K562 (cell line): ENCODE results near the gene RGS12. TPM values are rescaled to one million over a fixed set of nuclear protein-coding genes. Genes with fewer than 3 reads are reported as not detected.

ENCODE experiments used
- ATAC-seq: fragments of 200-7000 bp; cut with Tn5 transposase; 3 replicates; pipeline ENCODE4 v1.9.1; 2020; ENCODE audit warnings: moderate library complexity
- BruUV-seq: library from RNA; stranded (reverse); fragments of 400-500 nt; replicated peaks from 2 replicates; lab custom pipeline; 2021; lab: Mats Ljungman, UMichigan
- CTCF ChIA-PET: fragments of 300-600 bp; formaldehyde crosslinking; extraction: SDS; loops from one replicate; lab custom pipeline; 2021; ENCODE audit warnings: low intra/inter-chr PET ratio; lab: Yijun Ruan, JAX
- POLR2A ChIA-PET: fragments of 300-600, 350-650 bp; sonication (Branson Sonifier 250); formaldehyde crosslinking; extraction: SDS; loops from one replicate; lab custom pipeline; 2021; ENCODE audit warnings: antibody characterized with exemption, inconsistent platforms; lab: Yijun Ruan, JAX
- DNase-seq, 4 experiments: peaks; one replicate each; pipeline versions ENCODE4 v3.0.0 to v3.0.0-alpha.2; 2011 to 2018; ENCODE audit warnings: low spot score in 3 of 4, mixed read lengths in 3 of 4; ENCODE audit errors: extremely low read depth in 1 of 4
- FAIRE-seq: peaks from 2 replicates; lab custom pipeline; 2011; peaks lifted over from hg19 to GRCh38; lab: Jason Lieb, UNC
- H2AFZ ChIP-seq: 2 replicates; pipeline ENCODE4 v1.6.0; 2011; ENCODE audit warnings: low read depth, low read length, control low read depth, inconsistent platforms
- H3K27ac ChIP-seq: fragments of 200-600 bp; 3 replicates; pipeline ENCODE4 v1.8.0; 2011; ENCODE audit warnings: low read depth, mild to moderate bottlenecking, control low read depth, inconsistent platforms, low read length, moderate library complexity, mixed read lengths; ENCODE audit errors: extremely low read depth
- H3K27me3 ChIP-seq, 2 experiments: fragments of 300-600 bp in 1 of 2; 2 replicates in 1 of 2; 3 replicates in 1 of 2; pipeline versions ENCODE4 v1.6.0 to v1.8.0; 2011; ENCODE audit warnings: inconsistent platforms in 2 of 2, low read length in 2 of 2, mild to moderate bottlenecking in 1 of 2, mixed read lengths in 1 of 2, moderate library complexity in 1 of 2; ENCODE audit not compliant: control insufficient read depth in 2 of 2, insufficient read depth in 2 of 2
- H3K36me3 ChIP-seq: fragments of 300-600 bp; 3 replicates; pipeline ENCODE4 v1.8.0; 2011; ENCODE audit warnings: mild to moderate bottlenecking, low read length, inconsistent platforms; ENCODE audit not compliant: control insufficient read depth, insufficient read depth
- H3K4me1 ChIP-seq, 2 experiments: fragments of 200-600 bp in 1 of 2; replicated peaks in 1 of 2; 2 replicates in 1 of 2; 3 replicates in 1 of 2; pipeline versions ENCODE4 v1.5.1 to v1.8.0; 2011; ENCODE audit warnings: inconsistent platforms in 2 of 2, low read length in 2 of 2, mild to moderate bottlenecking in 1 of 2, mixed read lengths in 1 of 2, moderate library complexity in 1 of 2; ENCODE audit not compliant: control insufficient read depth in 2 of 2, insufficient read depth in 2 of 2
- H3K4me2 ChIP-seq: 2 replicates; pipeline ENCODE4 v1.6.1; 2011; ENCODE audit warnings: low read length, control low read depth, inconsistent platforms, mixed read lengths; ENCODE audit not compliant: insufficient read depth
- H3K4me3 ChIP-seq: fragments of 200-600 bp; sonication (generic), shearing (Covaris generic); 2 replicates; pipeline ENCODE4 v1.5.1; 2016; ENCODE audit warnings: control low read depth, inconsistent platforms
- H3K79me2 ChIP-seq: fragments of 200-600 bp; 3 replicates; pipeline ENCODE4 v1.8.0; 2011; ENCODE audit warnings: low read length, inconsistent platforms; ENCODE audit not compliant: control insufficient read depth, insufficient read depth
- H3K9ac ChIP-seq, 2 experiments: 2 replicates each; pipeline versions ENCODE4 v1.6.0 to v1.6.1; 2011; ENCODE audit warnings: low read depth in 2 of 2, low read length in 2 of 2, control low read depth in 1 of 2, inconsistent platforms in 1 of 2, mild to moderate bottlenecking in 1 of 2, mixed read lengths in 1 of 2; ENCODE audit not compliant: insufficient read depth in 1 of 2
- H3K9me1 ChIP-seq: one replicate; pipeline ENCODE4 v1.6.0; 2011; ENCODE audit warnings: inconsistent platforms, mild to moderate bottlenecking, low read length, moderate library complexity; ENCODE audit not compliant: control insufficient read depth, insufficient read depth
- H3K9me3 ChIP-seq: replicated peaks from 2 replicates; pipeline ENCODE4 v1.5.1; 2011; ENCODE audit warnings: low read depth, low read length, inconsistent platforms; ENCODE audit not compliant: control insufficient read depth, insufficient read depth
- H4K20me1 ChIP-seq: replicated peaks from 2 replicates; pipeline ENCODE4 v1.6.1; 2011; ENCODE audit warnings: low read length, inconsistent platforms, mixed read lengths; ENCODE audit not compliant: control insufficient read depth, insufficient read depth
- CREM ChIP-seq: IDR thresholded peaks from 2 replicates; pipeline ENCODE4 v1.6.1; 2014; ENCODE audit warnings: antibody characterized with exemption, low read depth
- HMGN3 ChIP-seq: IDR thresholded peaks from 2 replicates; pipeline ENCODE4 v1.6.1; 2011; ENCODE audit warnings: borderline replicate concordance, low read depth, mild to moderate bottlenecking, mixed read lengths, low read length; ENCODE audit not compliant: insufficient read length; ENCODE audit errors: extremely low read depth
- NR2C1 ChIP-seq, 2 experiments: fragments of 450-650 bp; IDR thresholded peaks; 2 replicates each; pipeline ENCODE4 v1.6.1; 2017; ENCODE audit warnings: mild to moderate bottlenecking in 2 of 2, antibody characterized with exemption in 1 of 2, inconsistent platforms in 1 of 2, missing compliant biosample characterization in 1 of 2, missing genetic modification characterization in 1 of 2
- POLR3G ChIP-seq: IDR thresholded peaks from 2 replicates; pipeline ENCODE4 v1.6.1; 2011; ENCODE audit not compliant: insufficient read length, insufficient replicate concordance; ENCODE audit errors: extremely low read depth
- PPARD ChIP-seq: fragments of 250-450 bp; sonication (Bioruptor Pico); IDR thresholded peaks from 2 replicates; pipeline ENCODE4 v1.8.0; 2022; ENCODE audit warnings: inconsistent platforms, mild to moderate bottlenecking, moderate library complexity
- RBM17 ChIP-seq: fragments of 200-400 bp; formaldehyde crosslinking; IDR thresholded peaks from 2 replicates; pipeline ENCODE4 v1.6.1; 2017; ENCODE audit warnings: low read depth, mild to moderate bottlenecking, low read length, borderline replicate concordance
- RBM39 ChIP-seq: fragments of 200-400 bp; formaldehyde crosslinking; optimal IDR thresholded peaks from 2 replicates; pipeline ENCODE3; 2018; ENCODE audit warnings: low read depth, low read length
- SAFB2 ChIP-seq: fragments of 200-400 bp; formaldehyde crosslinking; IDR thresholded peaks from 2 replicates; pipeline ENCODE4 v1.6.1; 2018; ENCODE audit warnings: borderline replicate concordance, low read length, low read depth, moderate library complexity; ENCODE audit not compliant: severe bottlenecking
- SIN3B ChIP-seq: fragments of 450-650 bp; IDR thresholded peaks from 2 replicates; pipeline ENCODE4 v1.6.1; 2017; ENCODE audit warnings: low read depth, mild to moderate bottlenecking, moderate library complexity
- ZBTB12 ChIP-seq: fragments of 250-450 bp; sonication (Bioruptor Pico); IDR thresholded peaks from 2 replicates; pipeline ENCODE4 v1.4.0; 2020
- ZNF695 ChIP-seq: fragments of 450-650 bp; formaldehyde crosslinking; IDR thresholded peaks from 2 replicates; pipeline ENCODE4 v1.4.0; 2020; ENCODE audit warnings: mild to moderate bottlenecking, moderate library complexity
- WGBS: fragments of 100-300 bp; shearing (Covaris generic); methylation state at CpG from one replicate; pipeline ENCODE4 v1.1.6; 2016; ENCODE audit warnings: low coverage, mixed read lengths; ENCODE audit not compliant: insufficient coverage; ENCODE audit errors: missing lambda C conversion rate; 5-methylcytosine and 5-hydroxymethylcytosine counted together
- in situ Hi-C: fragments of 300-500 bp; cut with MboI; formaldehyde crosslinking; loops from 4 replicates; pipeline ENCODE4 v1.15.0; 2018; ENCODE audit warnings: inconsistent platforms, mixed read lengths
- intact Hi-C: fragments of 100-400 bp; cut with micrococcal nuclease; formaldehyde crosslinking; loops from 2 replicates; pipeline ENCODE4 v1.14.2; 2022
- polyA plus RNA-seq, 8 experiments: library from polyadenylated mRNA; depleted of rRNA in 4 of 8; stranded (reverse) in 5 of 8; unstranded in 3 of 8; fragments of >200 nt; fragmentation: Nextera tagmentation in 2 of 8; fragmentation: Illumina TruSeq in 1 of 8; extraction: Ambion mirVana in 2 of 8; extraction: Trizol in 1 of 8; gene quantifications; 2 replicates each; pipeline versions ENCODE4 v1.2.1 to v1.2.3, GENCODE V29; 2011 to 2014; ENCODE audit warnings: inconsistent platforms in 1 of 8, missing spikeins in 1 of 8
- total RNA-seq, 7 experiments: library from RNA; depleted of rRNA in 6 of 7; stranded (reverse); fragments of >200 nt in 6 of 7; fragmentation: Illumina TruSeq in 2 of 7; extraction: Trizol in 2 of 7; gene quantifications; 2 replicates each; pipeline versions ENCODE4 v1.2.1 to v1.2.3, GENCODE V29; 2011 to 2021; ENCODE audit warnings: low replicate concordance in 1 of 7
- TF ChIP-seq, protein P1 (sequence below): IDR thresholded peaks from 2 replicates; pipeline ENCODE4 v1.6.1; 2011; ENCODE audit not compliant: insufficient read length; ENCODE audit errors: extremely low read depth
- TF ChIP-seq, protein P2 (sequence below): sonication (generic); formaldehyde crosslinking; IDR thresholded peaks from 2 replicates; pipeline ENCODE4 v1.8.0; 2022; ENCODE audit warnings: mild to moderate bottlenecking, low read depth, missing genetic modification reagents

The RGS12 gene
- total and polyA plus RNA-seq, 9 of the 15 experiments (the other 6 are each of a cell fraction or from before 2014, with no cell fraction given), result 0.30 to 8.8 (median 5.5) TPM

DNA sequence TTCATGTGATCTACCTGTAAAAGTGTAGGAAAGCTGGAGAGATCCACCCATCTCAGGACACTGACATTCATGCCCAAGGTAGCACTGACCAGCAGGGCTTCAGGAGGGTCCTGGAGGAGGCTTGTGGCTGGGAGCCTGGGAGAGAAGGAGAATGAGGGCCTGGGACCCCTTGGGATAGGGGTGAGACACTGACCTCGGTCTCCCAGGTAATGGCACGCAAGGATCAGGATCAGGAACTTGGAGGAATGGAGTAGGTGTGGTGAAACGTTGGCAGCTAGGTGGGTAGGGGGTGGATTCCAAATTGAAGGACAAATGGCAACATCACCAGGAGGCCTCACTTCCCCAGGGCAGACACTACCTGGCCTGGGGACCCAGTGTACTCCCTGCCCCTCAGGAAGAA is 12.4 kb upstream of the RGS12 start:
- DNase-seq (no peak), FAIRE-seq (no peak), ATAC-seq (no peak)
- H2AFZ ChIP-seq, result no peak overlapping the region
- no TSS peak for BruUV-seq
- in situ Hi-C loops (no loop called here), intact Hi-C loops (no loop called here)
- H3K79me2 ChIP-seq, result no peaks in the 10 kb centered on the region
- ChIA-PET CTCF (no interaction called here), POLR2A (no interaction called here)
- H3K9me1 ChIP-seq, result no peaks in the 10 kb centered on the region
- no peak overlapping the region for H3K4me2 ChIP-seq
- no peaks in the 10 kb centered on the region for H3K36me3 ChIP-seq
- no peak overlapping the region for H3K9ac ChIP-seq
- no peaks in the 10 kb centered on the region; the same call in 1 of the 2 replicates for H4K20me1 ChIP-seq
- H3K4me3 ChIP-seq, result no peak overlapping the region
- H3K27ac ChIP-seq, result no peak overlapping the region
- peaks cover 30 to 41% of the 10 kb centered on the region in 2 experiments; a peak in 4 of 5 replicates for H3K27me3 ChIP-seq
- H3K4me1 ChIP-seq, result no peaks in the 10 kb centered on the region; a peak in 1 of 5 replicates
- no peak for TF ChIP-seq PPARD (CRISPR knock-in tag)
- 0% methylated on average over 3 of the region's 3 CpGs for WGBS
- H3K9me3 ChIP-seq, result no peaks in the 10 kb centered on the region

GRCh38 chr4:3283483-3283882 is 9.3 kb upstream of the RGS12 start:
- POLR2A ChIA-PET, result no interaction called here
- Histone ChIP-seq H3K9me3 (no peaks in the 10 kb centered on the region), H3K4me3 (no peak overlapping the region), H3K79me2 (no peaks in the 10 kb centered on the region), H4K20me1 (no peaks in the 10 kb centered on the region; the same call in none of the 2 replicates), H2AFZ (no peak overlapping the region), H3K9me1 (no peaks in the 10 kb centered on the region), H3K9ac (no peak overlapping the region), H3K4me2 (no peak overlapping the region), H3K36me3 (no peaks in the 10 kb centered on the region), H3K27me3 (peaks cover 55 to 66% of the 10 kb centered on the region in 2 experiments; a peak in 4 of 5 replicates), H3K4me1 (peaks cover 0 to 16% of the 10 kb centered on the region in 2 experiments; a peak in 1 of 5 replicates), H3K27ac (no peak overlapping the region)
- no peak for ATAC-seq
- no peak for FAIRE-seq
- WGBS, result 3% methylated on average over 6 of the region's 6 CpGs
- intact Hi-C loops, result no loop called here
- no TSS peak for BruUV-seq
- no peak for DNase-seq
- in situ Hi-C loops, result no loop called here
- CTCF ChIA-PET, result no interaction called here
- TF ChIP-seq POLR3G (no peak), RBM17 (no peak), SIN3B (no peak), CREM (no peak), RBM39 (no peak), ZNF695 (CRISPR knock-in tag) (no peak), NR2C1 (IDR thresholded peaks at IDR 0.05) (no peak), NR2C1 (tag; IDR thresholded peaks at IDR 0.05) (no peak), HMGN3 (no peak), ZBTB12 (CRISPR knock-in tag) (no peak), SAFB2 (no peak)
- TF ChIP-seq, protein P1, sequence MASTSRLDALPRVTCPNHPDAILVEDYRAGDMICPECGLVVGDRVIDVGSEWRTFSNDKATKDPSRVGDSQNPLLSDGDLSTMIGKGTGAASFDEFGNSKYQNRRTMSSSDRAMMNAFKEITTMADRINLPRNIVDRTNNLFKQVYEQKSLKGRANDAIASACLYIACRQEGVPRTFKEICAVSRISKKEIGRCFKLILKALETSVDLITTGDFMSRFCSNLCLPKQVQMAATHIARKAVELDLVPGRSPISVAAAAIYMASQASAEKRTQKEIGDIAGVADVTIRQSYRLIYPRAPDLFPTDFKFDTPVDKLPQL, result no peak
- TF ChIP-seq, protein P2, sequence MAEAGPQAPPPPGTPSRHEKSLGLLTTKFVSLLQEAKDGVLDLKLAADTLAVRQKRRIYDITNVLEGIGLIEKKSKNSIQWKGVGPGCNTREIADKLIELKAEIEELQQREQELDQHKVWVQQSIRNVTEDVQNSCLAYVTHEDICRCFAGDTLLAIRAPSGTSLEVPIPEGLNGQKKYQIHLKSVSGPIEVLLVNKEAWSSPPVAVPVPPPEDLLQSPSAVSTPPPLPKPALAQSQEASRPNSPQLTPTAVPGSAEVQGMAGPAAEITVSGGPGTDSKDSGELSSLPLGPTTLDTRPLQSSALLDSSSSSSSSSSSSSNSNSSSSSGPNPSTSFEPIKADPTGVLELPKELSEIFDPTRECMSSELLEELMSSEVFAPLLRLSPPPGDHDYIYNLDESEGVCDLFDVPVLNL (CRISPR knock-in tag), result no peak
